Calu3 (cell line): Measurements from ENCODE around the gene TBC1D14. TPM values are rescaled to one million over a fixed set of nuclear protein-coding genes. Genes with fewer than 3 reads are reported as not detected.

Experiments
- BruUV-seq: library from RNA; stranded (reverse); fragments of 400-500 nt; replicated peaks from 2 replicates; lab custom pipeline; 2021; lab: Mats Ljungman, UMichigan
- CTCF ChIA-PET: fragments of 300-600 bp; sonication (Branson Sonifier 250); formaldehyde crosslinking; loops from one replicate; lab custom pipeline; 2022; ENCODE audit warnings: antibody characterized with exemption; lab: Charles Lee
- DNase-seq: peaks from one replicate; pipeline ENCODE4 v3.0.0; 2022
- H3K27ac Mint-ChIP-seq: one replicate; pipeline ENCODE4 v1.8.0; 2022; ENCODE audit warnings: mixed read lengths; ENCODE audit not compliant: unreplicated experiment
- H3K27me3 Mint-ChIP-seq: one replicate; pipeline ENCODE4 v1.8.0; 2022; ENCODE audit warnings: mixed read lengths; ENCODE audit not compliant: unreplicated experiment
- H3K36me3 Mint-ChIP-seq: one replicate; pipeline ENCODE4 v1.8.0; 2022; ENCODE audit warnings: mild to moderate bottlenecking, moderate library complexity, mixed read lengths; ENCODE audit not compliant: insufficient read depth, unreplicated experiment
- H3K4me1 Mint-ChIP-seq: one replicate; pipeline ENCODE4 v1.8.0; 2022; ENCODE audit warnings: mild to moderate bottlenecking, low read depth, mixed read lengths; ENCODE audit not compliant: unreplicated experiment
- H3K4me3 Mint-ChIP-seq: one replicate; pipeline ENCODE4 v1.8.0; 2022; ENCODE audit warnings: mild to moderate bottlenecking, low read depth, moderate library complexity, mixed read lengths; ENCODE audit not compliant: unreplicated experiment
- H3K9me3 Mint-ChIP-seq: one replicate; pipeline ENCODE4 v1.8.0; 2022; ENCODE audit warnings: low read depth, mixed read lengths; ENCODE audit not compliant: unreplicated experiment
- intact Hi-C: fragments of 100-400 bp; cut with micrococcal nuclease; formaldehyde crosslinking; loops from one replicate; pipeline ENCODE4 v1.10.0; 2022; ENCODE audit not compliant: unreplicated experiment
- total RNA-seq: library from RNA; stranded (reverse); gene quantifications from 2 replicates; pipeline ENCODE4 v1.2.3, GENCODE V29; 2022
- TF ChIP-seq, protein P1 (sequence below): fragments of 200-600 bp; IDR thresholded peaks from one replicate; pipeline ENCODE4 v1.8.0; 2022; ENCODE audit warnings: antibody characterized with exemption; ENCODE audit not compliant: unreplicated experiment

The TBC1D14 gene
- total RNA-seq, 1 experiment from 2014 or later = 26.4 TPM

DNA sequence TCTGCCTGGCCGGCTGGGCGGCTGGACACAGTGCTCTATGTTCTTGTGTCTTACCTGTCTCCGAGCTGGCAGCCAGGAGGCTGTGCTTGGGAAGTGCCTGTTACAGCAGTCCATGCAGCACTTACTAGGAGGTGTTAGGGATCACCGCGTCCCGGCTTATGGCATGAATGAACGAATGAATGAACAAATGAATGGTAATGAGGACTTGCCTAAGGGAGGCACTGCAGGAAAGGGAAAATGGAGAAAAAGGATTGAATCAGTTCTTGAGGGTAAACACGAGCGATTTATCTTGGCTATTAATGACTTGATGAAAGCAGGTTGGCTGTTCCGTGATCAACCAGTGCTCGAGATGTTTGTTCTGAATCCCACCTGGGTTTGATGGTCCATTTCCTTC is 31.1 kb downstream of the TBC1D14 start:
- CTCF ChIA-PET = no interaction called here
- Mint-ChIP-seq H3K4me1 (peaks cover 41% of the 10 kb centered on the region), H3K36me3 (peaks cover 12% of the 10 kb centered on the region), H3K4me3 (no peak overlapping the region), H3K9me3 (no peaks in the 10 kb centered on the region), H3K27ac (no peak overlapping the region), H3K27me3 (no peaks in the 10 kb centered on the region)
- TF ChIP-seq, protein P1, sequence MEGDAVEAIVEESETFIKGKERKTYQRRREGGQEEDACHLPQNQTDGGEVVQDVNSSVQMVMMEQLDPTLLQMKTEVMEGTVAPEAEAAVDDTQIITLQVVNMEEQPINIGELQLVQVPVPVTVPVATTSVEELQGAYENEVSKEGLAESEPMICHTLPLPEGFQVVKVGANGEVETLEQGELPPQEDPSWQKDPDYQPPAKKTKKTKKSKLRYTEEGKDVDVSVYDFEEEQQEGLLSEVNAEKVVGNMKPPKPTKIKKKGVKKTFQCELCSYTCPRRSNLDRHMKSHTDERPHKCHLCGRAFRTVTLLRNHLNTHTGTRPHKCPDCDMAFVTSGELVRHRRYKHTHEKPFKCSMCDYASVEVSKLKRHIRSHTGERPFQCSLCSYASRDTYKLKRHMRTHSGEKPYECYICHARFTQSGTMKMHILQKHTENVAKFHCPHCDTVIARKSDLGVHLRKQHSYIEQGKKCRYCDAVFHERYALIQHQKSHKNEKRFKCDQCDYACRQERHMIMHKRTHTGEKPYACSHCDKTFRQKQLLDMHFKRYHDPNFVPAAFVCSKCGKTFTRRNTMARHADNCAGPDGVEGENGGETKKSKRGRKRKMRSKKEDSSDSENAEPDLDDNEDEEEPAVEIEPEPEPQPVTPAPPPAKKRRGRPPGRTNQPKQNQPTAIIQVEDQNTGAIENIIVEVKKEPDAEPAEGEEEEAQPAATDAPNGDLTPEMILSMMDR = no peak
- no TSS peak for BruUV-seq
- intact Hi-C loops = no loop called here
- no peak for DNase-seq

DNA sequence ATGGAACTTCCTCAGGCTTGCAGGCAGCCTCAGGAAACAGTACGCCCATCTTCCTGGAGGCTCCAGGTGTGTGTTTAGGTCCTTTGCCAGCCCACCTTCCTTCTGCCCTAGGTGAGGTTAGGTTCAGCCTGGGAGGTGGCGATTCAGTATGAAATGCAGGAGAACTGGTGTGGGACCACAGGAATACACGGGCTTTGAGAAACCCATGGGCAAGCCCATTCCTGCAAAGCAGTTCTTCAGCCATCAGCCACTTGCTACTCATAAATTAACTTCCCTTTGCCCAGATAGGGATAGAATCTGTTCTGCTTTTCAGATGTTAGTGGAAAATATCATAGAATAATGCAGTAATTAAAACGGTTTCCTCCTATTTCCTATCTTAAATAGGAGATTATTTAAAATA is 32.2 kb downstream of the TBC1D14 start:
- TF ChIP-seq, protein P1 = no peak
- Mint-ChIP-seq H3K9me3 (no peaks in the 10 kb centered on the region), H3K27me3 (no peaks in the 10 kb centered on the region), H3K4me1 (peaks cover 41% of the 10 kb centered on the region), H3K36me3 (peaks cover 12% of the 10 kb centered on the region), H3K27ac (no peak overlapping the region), H3K4me3 (peak overlapping the region; percentile 55)
- CTCF ChIA-PET = interaction anchor here (1.0 to 1.2 kb wide), 3 partner anchors 9 to 33 kb away, joined by 3 to 6 read pairs (median 3); no protein-coding TSS in a partner anchor
- intact Hi-C loops = no loop called here
- no peak for DNase-seq
- BruUV-seq = no TSS peak

DNA sequence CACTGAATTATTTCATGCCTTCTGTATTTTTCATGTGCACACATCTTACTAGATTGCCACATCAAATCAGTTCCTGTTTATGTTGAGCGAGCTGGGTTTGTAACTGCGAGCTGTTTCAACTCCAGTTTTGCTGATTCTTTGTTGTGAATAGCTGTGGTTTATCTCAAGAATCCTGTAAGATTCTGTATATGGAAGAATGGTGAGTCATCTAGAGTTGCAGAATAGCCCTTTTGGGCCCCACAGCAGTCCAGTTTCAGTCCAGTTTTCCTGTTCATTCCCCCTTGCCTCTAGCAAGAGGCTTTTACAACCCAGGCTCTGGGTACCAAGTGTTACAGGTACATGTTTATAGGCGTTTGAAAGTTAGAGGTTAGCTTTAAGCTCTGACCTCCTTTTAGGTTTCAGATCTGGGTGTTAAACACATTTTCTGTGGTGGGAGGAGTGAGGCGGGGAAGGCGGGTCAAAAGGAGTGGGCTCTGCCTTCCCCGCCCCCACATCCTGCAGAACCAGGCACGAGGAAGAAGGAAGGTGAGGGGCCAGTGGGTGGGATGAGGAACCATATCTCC is 32.7 kb downstream of the TBC1D14 start:
- Mint-ChIP-seq H3K4me1 (peaks cover 41% of the 10 kb centered on the region), H3K27ac (peak overlapping the region; percentile 85), H3K27me3 (no peaks in the 10 kb centered on the region), H3K9me3 (no peaks in the 10 kb centered on the region), H3K4me3 (peak overlapping the region; percentile 55), H3K36me3 (peaks cover 11% of the 10 kb centered on the region)
- peak; percentile 20 for DNase-seq
- BruUV-seq = no TSS peak
- intact Hi-C loops = no loop called here
- TF ChIP-seq, protein P1 = no peak
- CTCF ChIA-PET = interaction anchor here (1.0 to 1.2 kb wide), 3 partner anchors 9 to 32 kb away, joined by 3 to 6 read pairs (median 3); no protein-coding TSS in a partner anchor

DNA sequence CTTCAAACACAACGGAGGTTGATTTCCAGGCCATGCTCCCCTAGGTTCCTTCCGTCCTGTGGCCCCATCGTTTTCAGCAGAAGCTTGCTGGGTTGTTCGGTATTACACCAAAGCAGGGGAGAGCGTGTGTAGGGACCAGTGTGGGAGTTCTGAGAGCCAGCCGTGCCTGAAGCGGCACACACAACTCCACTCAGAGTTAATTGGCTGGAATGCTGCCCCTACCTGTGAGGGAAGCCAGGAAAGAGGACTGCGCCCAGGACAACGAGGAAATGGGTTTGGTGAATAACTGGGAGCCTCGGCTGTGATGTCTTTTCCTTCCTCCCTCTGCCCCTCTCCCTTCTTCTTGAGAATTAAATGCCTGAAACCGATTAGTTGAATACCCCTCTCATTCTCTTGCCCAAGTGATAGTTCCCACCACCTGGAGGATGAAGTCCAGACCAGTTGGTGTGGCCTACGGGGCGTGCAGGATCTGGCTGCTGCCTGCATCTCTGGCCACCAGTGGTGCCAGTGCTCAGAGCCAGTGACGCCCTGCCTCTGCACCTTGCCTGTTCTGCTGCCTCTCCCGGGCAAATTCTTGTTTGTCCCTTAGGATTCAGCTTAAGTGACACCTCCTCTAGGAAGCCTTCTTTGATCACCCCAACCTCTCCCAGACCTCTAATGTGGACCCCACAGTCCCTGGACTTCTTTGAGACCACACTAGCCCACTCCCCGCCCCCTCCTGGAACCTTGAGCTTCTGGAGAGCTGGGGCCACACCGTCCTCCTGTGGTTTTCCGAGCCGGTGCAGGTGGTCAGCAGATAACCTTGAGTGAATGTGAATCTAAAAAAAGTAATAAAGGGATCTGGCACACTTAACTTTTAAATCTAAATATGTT is 33.6 kb downstream of the TBC1D14 start:
- intact Hi-C loops = no loop called here
- CTCF ChIA-PET = interaction anchor here (1.7 kb wide), 1 partner anchor 31 kb away, joined by 5 read pairs; no protein-coding TSS in a partner anchor
- no TSS peak for BruUV-seq
- Mint-ChIP-seq H3K27me3 (no peaks in the 10 kb centered on the region), H3K9me3 (no peaks in the 10 kb centered on the region), H3K36me3 (peaks cover 8% of the 10 kb centered on the region), H3K4me1 (peaks cover 50% of the 10 kb centered on the region), H3K27ac (peak overlapping the region; percentile 85), H3K4me3 (peak overlapping the region; percentile 55)
- DNase-seq = peak; percentile 35
- TF ChIP-seq, protein P1 = no peak
